ENCODE results near the gene FBXO38. TPM values are rescaled to one million over a fixed set of nuclear protein-coding genes. Genes with fewer than 3 reads are reported as not detected.

FBXO38 gene
- total RNA-seq, 1 donor from 2014 or later, result 65.0 TPM

- Mint-ChIP-seq H3K4me1 (ENCODE audit: low read depth) (peaks cover 3% of the 10 kb centered on the region), H3K4me3 (ENCODE audit: low read depth) (no peak overlapping the region), H3K27me3 (peaks cover 57% of the 10 kb centered on the region), H3K27ac (no peak overlapping the region), H3K9me3 (ENCODE audit: low read depth) (no peaks in the 10 kb centered on the region), H3K36me3 (ENCODE audit: insufficient read depth) (no peaks in the 10 kb centered on the region)
- no peak for DNase-seq (ENCODE audit: low spot score, unreplicated experiment)
- TF ChIP-seq CTCF (IDR thresholded peaks at IDR 0.05; ENCODE audit: unreplicated experiment), result no peak
These were observed 100.9 kb downstream of the FBXO38 start for GRCh38 chr5:148484651-148485050.

DNA sequence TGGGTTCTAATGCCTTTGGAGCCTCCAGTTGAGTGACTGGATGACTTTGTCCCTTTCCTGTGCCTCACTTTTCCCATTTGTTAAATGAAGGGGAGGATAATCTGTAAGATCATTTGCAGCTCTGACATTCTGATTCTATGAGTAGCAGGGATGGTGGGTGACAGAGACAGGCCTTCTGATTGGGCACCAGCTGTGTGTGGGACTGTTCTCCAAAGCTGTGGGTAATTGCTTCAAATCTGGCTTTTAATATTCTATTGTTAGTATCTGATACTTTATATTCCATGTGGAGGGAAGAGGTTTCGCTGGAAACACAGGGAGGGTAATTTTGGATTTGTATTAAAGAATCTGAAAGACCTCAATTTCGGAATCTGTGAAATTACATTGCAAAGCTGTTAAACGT lies 102.7 kb downstream of the FBXO38 start:
- H3K36me3 Mint-ChIP-seq (ENCODE audit: insufficient read depth), result no peaks in the 10 kb centered on the region
- no peak overlapping the region for H3K4me3 Mint-ChIP-seq (ENCODE audit: low read depth)
- H3K27ac Mint-ChIP-seq, result no peak overlapping the region
- DNase-seq (ENCODE audit: low spot score, unreplicated experiment), result no peak
- peaks cover 3% of the 10 kb centered on the region for H3K4me1 Mint-ChIP-seq (ENCODE audit: low read depth)
- no peak for TF ChIP-seq CTCF (IDR thresholded peaks at IDR 0.05; ENCODE audit: unreplicated experiment)
- peaks cover 62% of the 10 kb centered on the region for H3K27me3 Mint-ChIP-seq
- no peaks in the 10 kb centered on the region for H3K9me3 Mint-ChIP-seq (ENCODE audit: low read depth)

DNA sequence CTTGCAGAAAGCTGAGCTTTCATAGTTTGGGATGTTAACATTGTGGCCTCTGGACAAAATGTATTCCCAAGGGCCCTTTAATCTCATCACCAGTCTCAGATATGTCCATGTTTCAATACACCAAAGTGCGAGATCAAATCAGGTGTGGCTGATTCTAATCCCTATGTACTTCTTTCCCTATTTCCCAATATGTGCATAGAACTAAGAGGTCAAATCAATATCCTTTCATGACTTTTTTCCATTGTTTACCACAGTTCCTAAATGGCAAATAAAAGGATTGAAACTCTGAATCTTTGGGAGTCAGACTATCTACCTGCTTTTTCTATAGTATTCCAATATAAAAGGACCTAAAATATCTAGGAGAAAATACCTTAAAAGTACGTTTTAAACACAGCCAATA lies 105.0 kb downstream of the FBXO38 start:
- Mint-ChIP-seq H3K9me3 (ENCODE audit: low read depth) (no peaks in the 10 kb centered on the region), H3K36me3 (ENCODE audit: insufficient read depth) (no peaks in the 10 kb centered on the region), H3K4me3 (ENCODE audit: low read depth) (no peak overlapping the region), H3K27me3 (peaks cover 44% of the 10 kb centered on the region), H3K27ac (no peak overlapping the region), H3K4me1 (ENCODE audit: low read depth) (peaks cover 7% of the 10 kb centered on the region)
- no peak for DNase-seq (ENCODE audit: low spot score, unreplicated experiment)
- TF ChIP-seq CTCF (IDR thresholded peaks at IDR 0.05; ENCODE audit: unreplicated experiment), result no peak

- H3K9me3 Mint-ChIP-seq (ENCODE audit: low read depth), result no peaks in the 10 kb centered on the region
- DNase-seq (ENCODE audit: low spot score, unreplicated experiment), result no peak
- H3K4me1 Mint-ChIP-seq (ENCODE audit: low read depth), result peaks cover 9% of the 10 kb centered on the region
- H3K27ac Mint-ChIP-seq, result no peak overlapping the region
- H3K36me3 Mint-ChIP-seq (ENCODE audit: insufficient read depth), result no peaks in the 10 kb centered on the region
- no peak overlapping the region for H3K4me3 Mint-ChIP-seq (ENCODE audit: low read depth)
- H3K27me3 Mint-ChIP-seq, result peaks cover 28% of the 10 kb centered on the region
- no peak for TF ChIP-seq CTCF (IDR thresholded peaks at IDR 0.05; ENCODE audit: unreplicated experiment)
These were observed 107.4 kb downstream of the FBXO38 start for GRCh38 chr5:148491015-148491792.

DNA sequence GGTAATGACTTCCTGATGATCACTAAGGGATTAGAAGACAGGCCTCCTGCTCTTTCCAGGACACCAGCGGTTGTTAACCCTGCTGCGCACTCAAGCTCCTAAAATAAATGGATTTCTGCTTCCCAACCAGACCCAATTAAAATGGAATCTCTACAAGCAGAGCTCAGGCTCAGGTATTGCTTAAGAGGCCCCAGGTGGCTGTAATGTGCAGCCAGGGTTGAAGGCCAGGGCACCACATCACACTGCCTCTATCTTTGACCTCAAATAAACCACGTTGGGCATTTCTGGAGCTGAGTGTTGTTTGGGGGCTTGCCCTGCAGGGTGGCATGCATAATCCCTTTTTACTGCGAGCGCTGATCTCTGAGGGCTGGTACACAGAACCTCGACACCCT lies 108.0 kb downstream of the FBXO38 start:
- H3K4me3 Mint-ChIP-seq (ENCODE audit: low read depth), result no peak overlapping the region
- H3K36me3 Mint-ChIP-seq (ENCODE audit: insufficient read depth), result no peaks in the 10 kb centered on the region
- peaks cover 22% of the 10 kb centered on the region for H3K27me3 Mint-ChIP-seq
- H3K4me1 Mint-ChIP-seq (ENCODE audit: low read depth), result peaks cover 9% of the 10 kb centered on the region
- DNase-seq (ENCODE audit: low spot score, unreplicated experiment), result no peak
- TF ChIP-seq CTCF (IDR thresholded peaks at IDR 0.05; ENCODE audit: unreplicated experiment), result no peak
- H3K27ac Mint-ChIP-seq, result no peak overlapping the region
- H3K9me3 Mint-ChIP-seq (ENCODE audit: low read depth), result no peaks in the 10 kb centered on the region
